ENCODE results near the gene FXYD3. TPM values are rescaled to one million over a fixed set of nuclear protein-coding genes. Genes with fewer than 3 reads are reported as not detected.

The FXYD3 gene
- total and polyA plus RNA-seq, 2 experiments from 2014 or later, result 0.81 TPM; not detected in 1

DNA sequence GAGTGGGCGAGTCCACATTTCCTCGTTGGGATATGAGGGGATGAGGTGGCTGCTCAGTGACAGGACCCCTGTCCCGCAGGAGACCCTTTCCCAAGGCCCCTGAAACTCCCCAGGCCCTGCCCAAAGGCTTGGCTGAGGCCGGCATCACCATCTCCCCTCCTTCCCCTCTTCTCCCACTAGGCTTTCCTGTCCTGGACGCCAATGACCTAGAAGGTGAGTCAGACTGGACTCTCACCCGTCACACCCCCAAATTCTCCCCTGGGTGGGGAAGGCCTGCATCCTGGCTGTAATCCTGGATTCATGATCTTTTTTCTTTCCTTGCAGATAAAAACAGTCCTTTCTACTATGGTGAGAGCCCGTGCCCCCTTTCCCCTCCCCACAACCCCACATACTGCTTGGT, 5.3 kb downstream of the FXYD3 start:
- Histone ChIP-seq H4K20me1 (replicated peaks; ENCODE audit: insufficient read depth) (no peaks in the 10 kb centered on the region), H3K79me2 (replicated peaks; ENCODE audit: insufficient read depth) (no peaks in the 10 kb centered on the region), H3K27me3 (ENCODE audit: insufficient read depth) (no peaks in the 10 kb centered on the region), H3K9me2 (ENCODE audit: insufficient read depth) (no peaks in the 10 kb centered on the region), H2AFZ (no peak overlapping the region), H3K4me1 (ENCODE audit: insufficient read depth) (peaks cover 18% of the 10 kb centered on the region), H3F3A (replicated peaks; ENCODE audit: low read depth) (no peaks in the 10 kb centered on the region), H3K27ac (ENCODE audit: low read depth) (no peak overlapping the region), H3K36me3 (ENCODE audit: insufficient read depth) (no peaks in the 10 kb centered on the region), H3K4me3 (no peak overlapping the region), H3K4me2 (no peak overlapping the region)
- ATAC-seq, result no peak
- Mint-ChIP-seq H3K36me3 (ENCODE audit: low read depth) (no peaks in the 10 kb centered on the region), H3K4me3 (no peak overlapping the region), H3K27me3 (ENCODE audit: insufficient read depth, low read depth, poor library complexity) (peaks cover 16% of the 10 kb centered on the region), H3K4me1 (peaks cover 36% of the 10 kb centered on the region), H3K9me3 (no peaks in the 10 kb centered on the region), H3K27ac (no peak overlapping the region)
- DNase-seq (ENCODE audit: low spot score), result no peak
- no peak for TF ChIP-seq ZNF114 (CRISPR knock-in tag; IDR thresholded peaks at IDR 0.05)
- no peak for TF ChIP-seq EZH2phosphoT487 (IDR thresholded peaks at IDR 0.05; ENCODE audit: unreplicated experiment)
- TF ChIP-seq ZNF331 (CRISPR knock-in tag; IDR thresholded peaks at IDR 0.05; ENCODE audit: low read depth), result no peak
- TF ChIP-seq EZH2 (IDR thresholded peaks at IDR 0.05; ENCODE audit: low read depth, unreplicated experiment), result no peak
- TF ChIP-seq, protein P1, sequence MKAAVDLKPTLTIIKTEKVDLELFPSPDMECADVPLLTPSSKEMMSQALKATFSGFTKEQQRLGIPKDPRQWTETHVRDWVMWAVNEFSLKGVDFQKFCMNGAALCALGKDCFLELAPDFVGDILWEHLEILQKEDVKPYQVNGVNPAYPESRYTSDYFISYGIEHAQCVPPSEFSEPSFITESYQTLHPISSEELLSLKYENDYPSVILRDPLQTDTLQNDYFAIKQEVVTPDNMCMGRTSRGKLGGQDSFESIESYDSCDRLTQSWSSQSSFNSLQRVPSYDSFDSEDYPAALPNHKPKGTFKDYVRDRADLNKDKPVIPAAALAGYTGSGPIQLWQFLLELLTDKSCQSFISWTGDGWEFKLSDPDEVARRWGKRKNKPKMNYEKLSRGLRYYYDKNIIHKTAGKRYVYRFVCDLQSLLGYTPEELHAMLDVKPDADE (IDR thresholded peaks at IDR 0.05), result no peak
- no peak for TF ChIP-seq POLR2AphosphoS5 (IDR thresholded peaks at IDR 0.05; ENCODE audit: low read depth)
- no peak for TF ChIP-seq NANOG (IDR thresholded peaks at IDR 0.05; ENCODE audit: borderline replicate concordance)

DNA sequence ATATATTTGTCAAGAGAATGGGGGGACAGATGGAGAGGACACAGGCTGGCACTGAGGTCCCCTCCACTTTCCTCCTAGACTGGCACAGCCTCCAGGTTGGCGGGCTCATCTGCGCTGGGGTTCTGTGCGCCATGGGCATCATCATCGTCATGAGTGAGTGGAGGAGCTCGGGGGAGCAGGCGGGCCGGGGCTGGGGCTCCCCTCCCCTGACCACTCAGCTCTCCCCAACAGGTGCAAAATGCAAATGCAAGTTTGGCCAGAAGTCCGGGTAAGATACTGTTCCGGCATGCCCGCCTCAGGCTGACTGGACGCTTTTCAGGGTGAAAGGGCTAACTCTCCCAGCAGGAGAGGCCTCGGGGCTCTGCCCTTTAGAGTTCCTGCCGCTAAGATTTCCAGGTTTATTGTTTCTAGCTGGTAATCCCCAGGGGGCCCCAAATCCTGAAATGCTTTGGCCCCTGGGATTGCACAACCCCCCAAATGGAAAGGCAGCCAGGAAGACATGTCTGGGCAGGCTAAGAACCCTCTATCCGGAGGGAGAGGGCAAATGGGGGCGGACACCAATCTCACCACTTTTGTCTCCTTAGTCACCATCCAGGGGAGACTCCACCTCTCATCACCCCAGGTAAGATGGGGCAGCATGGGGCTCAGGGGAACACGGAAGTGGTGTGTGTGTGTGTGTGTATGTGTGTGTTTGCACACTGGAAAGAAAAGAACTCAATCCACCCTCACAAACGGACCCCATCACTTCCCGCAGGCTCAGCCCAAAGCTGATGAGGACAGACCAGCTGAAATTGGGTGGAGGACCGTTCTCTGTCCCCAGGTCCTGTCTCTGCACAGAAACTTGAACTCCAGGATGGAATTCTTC, 7.3 kb downstream of the FXYD3 start:
- H3K27ac ChIP-seq (ENCODE audit: low read depth), result no peak overlapping the region
- Mint-ChIP-seq H3K4me1 (peaks cover 29% of the 10 kb centered on the region; the same call in 2 of the 3 replicates), H3K27ac (peak overlapping the region; percentile 14; the same call in 1 of the 2 replicates), H3K4me3 (no peak overlapping the region), H3K36me3 (ENCODE audit: low read depth) (no peaks in the 10 kb centered on the region), H3K27me3 (ENCODE audit: insufficient read depth, low read depth, poor library complexity) (peaks cover 13% of the 10 kb centered on the region), H3K9me3 (no peaks in the 10 kb centered on the region)
- H3K79me2 ChIP-seq (replicated peaks; ENCODE audit: insufficient read depth), result no peaks in the 10 kb centered on the region
- no peak overlapping the region for H3K4me2 ChIP-seq
- H3K4me1 ChIP-seq (ENCODE audit: insufficient read depth), result peaks cover 14% of the 10 kb centered on the region
- H3K9me2 ChIP-seq (ENCODE audit: insufficient read depth), result no peaks in the 10 kb centered on the region
- no peak for DNase-seq (ENCODE audit: low spot score)
- no peaks in the 10 kb centered on the region for H4K20me1 ChIP-seq (replicated peaks; ENCODE audit: insufficient read depth)
- H3K4me3 ChIP-seq, result no peak overlapping the region
- no peaks in the 10 kb centered on the region for H3F3A ChIP-seq (replicated peaks; ENCODE audit: low read depth)
- ATAC-seq, result no peak
- no peaks in the 10 kb centered on the region for H3K36me3 ChIP-seq (ENCODE audit: insufficient read depth)
- H2AFZ ChIP-seq, result peak overlapping the region; percentile 81
- H3K27me3 ChIP-seq (ENCODE audit: insufficient read depth), result no peaks in the 10 kb centered on the region
- TF ChIP-seq NANOG (IDR thresholded peaks at IDR 0.05; ENCODE audit: borderline replicate concordance), result no peak
- TF ChIP-seq, protein P1 (IDR thresholded peaks at IDR 0.05), result no peak
- TF ChIP-seq STAT1 (IDR thresholded peaks at IDR 0.05; ENCODE audit: unreplicated experiment), result no peak
- no peak for TF ChIP-seq CREB1 (CRISPR knock-in tag; IDR thresholded peaks at IDR 0.05; ENCODE audit: low read depth)
- no peak for TF ChIP-seq EZH2 (IDR thresholded peaks at IDR 0.05; ENCODE audit: low read depth, unreplicated experiment)
- TF ChIP-seq POLR2AphosphoS5 (IDR thresholded peaks at IDR 0.05; ENCODE audit: low read depth), result no peak
- TF ChIP-seq ZNF331 (CRISPR knock-in tag; IDR thresholded peaks at IDR 0.05; ENCODE audit: low read depth), result no peak
- no peak for TF ChIP-seq ZNF114 (CRISPR knock-in tag; IDR thresholded peaks at IDR 0.05)
- TF ChIP-seq, protein P2, sequence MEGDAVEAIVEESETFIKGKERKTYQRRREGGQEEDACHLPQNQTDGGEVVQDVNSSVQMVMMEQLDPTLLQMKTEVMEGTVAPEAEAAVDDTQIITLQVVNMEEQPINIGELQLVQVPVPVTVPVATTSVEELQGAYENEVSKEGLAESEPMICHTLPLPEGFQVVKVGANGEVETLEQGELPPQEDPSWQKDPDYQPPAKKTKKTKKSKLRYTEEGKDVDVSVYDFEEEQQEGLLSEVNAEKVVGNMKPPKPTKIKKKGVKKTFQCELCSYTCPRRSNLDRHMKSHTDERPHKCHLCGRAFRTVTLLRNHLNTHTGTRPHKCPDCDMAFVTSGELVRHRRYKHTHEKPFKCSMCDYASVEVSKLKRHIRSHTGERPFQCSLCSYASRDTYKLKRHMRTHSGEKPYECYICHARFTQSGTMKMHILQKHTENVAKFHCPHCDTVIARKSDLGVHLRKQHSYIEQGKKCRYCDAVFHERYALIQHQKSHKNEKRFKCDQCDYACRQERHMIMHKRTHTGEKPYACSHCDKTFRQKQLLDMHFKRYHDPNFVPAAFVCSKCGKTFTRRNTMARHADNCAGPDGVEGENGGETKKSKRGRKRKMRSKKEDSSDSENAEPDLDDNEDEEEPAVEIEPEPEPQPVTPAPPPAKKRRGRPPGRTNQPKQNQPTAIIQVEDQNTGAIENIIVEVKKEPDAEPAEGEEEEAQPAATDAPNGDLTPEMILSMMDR (conservative IDR thresholded peaks at IDR 0.05; ENCODE audit: low read depth in 2 of 2), result no peak
- TF ChIP-seq, protein P3, sequence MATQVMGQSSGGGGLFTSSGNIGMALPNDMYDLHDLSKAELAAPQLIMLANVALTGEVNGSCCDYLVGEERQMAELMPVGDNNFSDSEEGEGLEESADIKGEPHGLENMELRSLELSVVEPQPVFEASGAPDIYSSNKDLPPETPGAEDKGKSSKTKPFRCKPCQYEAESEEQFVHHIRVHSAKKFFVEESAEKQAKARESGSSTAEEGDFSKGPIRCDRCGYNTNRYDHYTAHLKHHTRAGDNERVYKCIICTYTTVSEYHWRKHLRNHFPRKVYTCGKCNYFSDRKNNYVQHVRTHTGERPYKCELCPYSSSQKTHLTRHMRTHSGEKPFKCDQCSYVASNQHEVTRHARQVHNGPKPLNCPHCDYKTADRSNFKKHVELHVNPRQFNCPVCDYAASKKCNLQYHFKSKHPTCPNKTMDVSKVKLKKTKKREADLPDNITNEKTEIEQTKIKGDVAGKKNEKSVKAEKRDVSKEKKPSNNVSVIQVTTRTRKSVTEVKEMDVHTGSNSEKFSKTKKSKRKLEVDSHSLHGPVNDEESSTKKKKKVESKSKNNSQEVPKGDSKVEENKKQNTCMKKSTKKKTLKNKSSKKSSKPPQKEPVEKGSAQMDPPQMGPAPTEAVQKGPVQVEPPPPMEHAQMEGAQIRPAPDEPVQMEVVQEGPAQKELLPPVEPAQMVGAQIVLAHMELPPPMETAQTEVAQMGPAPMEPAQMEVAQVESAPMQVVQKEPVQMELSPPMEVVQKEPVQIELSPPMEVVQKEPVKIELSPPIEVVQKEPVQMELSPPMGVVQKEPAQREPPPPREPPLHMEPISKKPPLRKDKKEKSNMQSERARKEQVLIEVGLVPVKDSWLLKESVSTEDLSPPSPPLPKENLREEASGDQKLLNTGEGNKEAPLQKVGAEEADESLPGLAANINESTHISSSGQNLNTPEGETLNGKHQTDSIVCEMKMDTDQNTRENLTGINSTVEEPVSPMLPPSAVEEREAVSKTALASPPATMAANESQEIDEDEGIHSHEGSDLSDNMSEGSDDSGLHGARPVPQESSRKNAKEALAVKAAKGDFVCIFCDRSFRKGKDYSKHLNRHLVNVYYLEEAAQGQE (IDR thresholded peaks at IDR 0.05; ENCODE audit: unreplicated experiment), result no peak
- TF ChIP-seq JUNB (IDR thresholded peaks at IDR 0.05; ENCODE audit: unreplicated experiment), result no peak
- TF ChIP-seq EZH2phosphoT487 (IDR thresholded peaks at IDR 0.05; ENCODE audit: unreplicated experiment), result no peak

Data from GM23338 (cell line).